Bronchial epithelial cell (primary cell): ENCODE data around the gene HSF2BP. TPM values are rescaled to one million over a fixed set of nuclear protein-coding genes. Genes with fewer than 3 reads are reported as not detected.

Experiments
- DNase-seq: peaks from one replicate; pipeline ENCODE4 v3.0.0-alpha.2; 2010; ENCODE audit warnings: low read depth
- FAIRE-seq: peaks from 2 replicates; lab custom pipeline; 2011; peaks lifted over from hg19 to GRCh38; lab: Jason Lieb, UNC
- H3K27me3 ChIP-seq: 2 replicates; pipeline ENCODE4 v1.5.1; 2011; ENCODE audit warnings: low read length; ENCODE audit not compliant: control insufficient read depth, insufficient read depth
- H3K36me3 ChIP-seq: 2 replicates; pipeline ENCODE4 v1.5.1; 2011; ENCODE audit warnings: low read length; ENCODE audit not compliant: control insufficient read depth, insufficient read depth
- H3K4me3 ChIP-seq: 2 replicates; pipeline ENCODE4 v1.5.1; 2011; ENCODE audit warnings: mild to moderate bottlenecking, low read depth, low read length, control low read depth
- CTCF ChIP-seq: IDR thresholded peaks from 2 replicates; pipeline ENCODE4 v1.5.1; 2011; ENCODE audit warnings: mild to moderate bottlenecking, moderate library complexity, low read length, control low read depth, inconsistent platforms; ENCODE audit not compliant: insufficient read depth, severe bottlenecking
- total RNA-seq: library from RNA; depleted of rRNA; stranded (reverse); fragments of >200 nt; gene quantifications from 2 replicates; pipeline ENCODE4 v1.2.1, GENCODE V29; 2014

The HSF2BP gene
- total RNA-seq, 1 donor from 2014 or later, result 6.6 TPM

- DNase-seq (no peak), FAIRE-seq (no peak)
- Histone ChIP-seq H3K36me3 (peaks cover 2% of the 10 kb centered on the region), H3K27me3 (no peaks in the 10 kb centered on the region), H3K4me3 (no peak overlapping the region)
- TF ChIP-seq CTCF, result no peak
These were observed 77.8 kb downstream of the HSF2BP start for GRCh38 chr21:43581453-43581852.

- DNase-seq, result no peak
- Histone ChIP-seq H3K27me3 (no peaks in the 10 kb centered on the region), H3K4me3 (no peak overlapping the region), H3K36me3 (no peaks in the 10 kb centered on the region)
- TF ChIP-seq CTCF, result no peak
- FAIRE-seq, result no peak
These were observed 80.5 kb downstream of the HSF2BP start for GRCh38 chr21:43578677-43579303.

- no peak for TF ChIP-seq CTCF
- H3K36me3 ChIP-seq, result no peaks in the 10 kb centered on the region
- no peaks in the 10 kb centered on the region for H3K27me3 ChIP-seq
- H3K4me3 ChIP-seq, result no peak overlapping the region
- DNase-seq (no peak), FAIRE-seq (no peak)
These were observed 83.8 kb downstream of the HSF2BP start for GRCh38 chr21:43575473-43575844.

GRCh38 chr21:43574741-43575472 is 84.4 kb downstream of the HSF2BP start:
- DNase-seq (no peak), FAIRE-seq (no peak)
- H3K36me3 ChIP-seq, result no peaks in the 10 kb centered on the region
- H3K27me3 ChIP-seq, result no peaks in the 10 kb centered on the region
- TF ChIP-seq CTCF, result no peak
- no peak overlapping the region for H3K4me3 ChIP-seq

- no peak for FAIRE-seq
- Histone ChIP-seq H3K4me3 (no peak overlapping the region), H3K36me3 (no peaks in the 10 kb centered on the region), H3K27me3 (no peaks in the 10 kb centered on the region)
- no peak for DNase-seq
- no peak for TF ChIP-seq CTCF
These were observed 85.4 kb downstream of the HSF2BP start for GRCh38 chr21:43573921-43574320.
